Measurements from ENCODE around the gene IPO11.

- TF ChIP-seq POLR2A (IDR thresholded peaks at IDR 0.05): no peak
- TF ChIP-seq, protein P1, sequence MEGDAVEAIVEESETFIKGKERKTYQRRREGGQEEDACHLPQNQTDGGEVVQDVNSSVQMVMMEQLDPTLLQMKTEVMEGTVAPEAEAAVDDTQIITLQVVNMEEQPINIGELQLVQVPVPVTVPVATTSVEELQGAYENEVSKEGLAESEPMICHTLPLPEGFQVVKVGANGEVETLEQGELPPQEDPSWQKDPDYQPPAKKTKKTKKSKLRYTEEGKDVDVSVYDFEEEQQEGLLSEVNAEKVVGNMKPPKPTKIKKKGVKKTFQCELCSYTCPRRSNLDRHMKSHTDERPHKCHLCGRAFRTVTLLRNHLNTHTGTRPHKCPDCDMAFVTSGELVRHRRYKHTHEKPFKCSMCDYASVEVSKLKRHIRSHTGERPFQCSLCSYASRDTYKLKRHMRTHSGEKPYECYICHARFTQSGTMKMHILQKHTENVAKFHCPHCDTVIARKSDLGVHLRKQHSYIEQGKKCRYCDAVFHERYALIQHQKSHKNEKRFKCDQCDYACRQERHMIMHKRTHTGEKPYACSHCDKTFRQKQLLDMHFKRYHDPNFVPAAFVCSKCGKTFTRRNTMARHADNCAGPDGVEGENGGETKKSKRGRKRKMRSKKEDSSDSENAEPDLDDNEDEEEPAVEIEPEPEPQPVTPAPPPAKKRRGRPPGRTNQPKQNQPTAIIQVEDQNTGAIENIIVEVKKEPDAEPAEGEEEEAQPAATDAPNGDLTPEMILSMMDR (IDR thresholded peaks at IDR 0.05): no peak
Observed at GRCh38 chr5:62419609-62420008, 7.0 kb downstream of the IPO11 start.
